Measurements from ENCODE around the gene ISY1. TPM values are rescaled to one million over a fixed set of nuclear protein-coding genes. Genes with fewer than 3 reads are reported as not detected.

ISY1 gene
- total RNA-seq: 16.0 and 17.2 TPM in 2 replicates

GRCh38 chr3:129160891-129161859, at the start of gene ISY1:
ISY1 (minus strand) TSS chr3:129161063; CDS start chr3:129160975, 88 bp downstream.

DNA sequence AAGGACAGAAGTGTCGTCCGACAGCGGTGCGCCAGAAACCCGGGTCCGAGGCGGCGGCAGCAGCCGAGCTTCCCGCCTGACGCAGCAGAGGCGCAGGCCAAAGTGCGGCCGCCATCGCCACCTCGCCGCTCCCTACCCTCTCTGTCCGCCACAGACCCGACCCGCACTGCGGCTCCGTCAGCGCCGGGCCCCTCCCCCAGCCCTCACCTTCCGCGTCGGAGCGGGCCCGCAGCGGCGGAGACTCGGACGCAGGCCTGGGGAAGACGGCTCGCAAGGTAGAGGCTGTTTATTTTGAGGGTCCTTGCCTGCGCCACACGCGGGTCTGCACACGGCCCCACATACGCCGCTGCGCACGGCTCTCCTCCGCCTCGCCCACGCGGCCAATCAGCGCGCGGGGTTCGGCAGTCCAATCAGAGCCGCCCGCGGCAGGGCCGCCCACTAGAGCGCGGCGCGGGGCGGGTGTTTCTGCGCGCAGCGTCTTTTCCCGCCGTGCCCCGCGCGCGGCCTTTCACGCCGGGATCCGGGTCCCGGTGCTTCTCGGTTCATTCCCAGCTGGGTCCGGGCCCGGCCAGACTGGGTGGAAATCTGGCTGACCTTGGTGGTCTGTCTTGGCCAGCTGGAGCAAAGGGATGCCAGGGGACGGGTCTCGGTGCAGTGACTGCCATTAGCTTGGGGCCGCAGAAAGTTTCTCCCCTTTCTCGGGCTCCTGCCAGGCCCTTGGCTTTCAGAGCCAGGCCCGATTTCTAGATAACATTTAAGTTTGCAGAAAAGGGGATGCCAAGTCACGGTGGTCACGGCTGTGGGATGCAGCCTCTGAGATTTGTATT, 22.9 kb upstream of the ISY1 start, which contains the start of gene CNBP:
Gene CNBP, minus strand, starts transcription at position 328 of the 827 bp plus-strand sequence. CDS start 12,139 bp downstream, outside the sequence.

GRCh38 chr3:129121792-129122411, 39.0 kb downstream of the ISY1 start, which contains the start of gene RAB43:
RAB43 (minus strand) TSS chr3:129121804; CDS start chr3:129121489, 315 bp downstream.

Other genes with a start within 250 kb of the ISY1 start
- not detected in 2 replicates for gene CFAP92, start 167.0 kb downstream of the ISY1 start, total RNA-seq
- gene EFCC1, start 159.8 kb downstream of the ISY1 start, total RNA-seq: 0.06 TPM in 1 of 2 replicates, not detected in the other
- gene GP9, start 100.3 kb downstream of the ISY1 start, total RNA-seq: not detected in 2 replicates
- 11.3 and 18.5 TPM in 2 replicates for gene RAB43, start 39.3 kb downstream of the ISY1 start, total RNA-seq
- 208 and 256 TPM in 2 replicates for gene CNBP, start 22.8 kb upstream of the ISY1 start, total RNA-seq
- gene COPG1, start 88.5 kb upstream of the ISY1 start, total RNA-seq: 164 and 169 TPM in 2 replicates
- 10.1 and 11.4 TPM in 2 replicates for gene HMCES, start 117.8 kb upstream of the ISY1 start, total RNA-seq

Measured in cardiac ventricle fibroblast (primary cell).